Astrocyte (in vitro differentiated cells and primary cell): Measurements from ENCODE around the gene GRIA1.

Experiments used
- EZH2 ChIP-seq: IDR thresholded peaks from 2 replicates; pipeline ENCODE4 v1.6.1; 2012; ENCODE audit warnings: mild to moderate bottlenecking, low read length, inconsistent platforms; ENCODE audit not compliant: insufficient read depth
- TF ChIP-seq, protein P1 (sequence below): IDR thresholded peaks from 2 replicates; pipeline ENCODE4 v1.5.1; 2011; ENCODE audit warnings: low read depth, mild to moderate bottlenecking, inconsistent platforms, low read length, moderate library complexity; ENCODE audit not compliant: insufficient read depth

DNA sequence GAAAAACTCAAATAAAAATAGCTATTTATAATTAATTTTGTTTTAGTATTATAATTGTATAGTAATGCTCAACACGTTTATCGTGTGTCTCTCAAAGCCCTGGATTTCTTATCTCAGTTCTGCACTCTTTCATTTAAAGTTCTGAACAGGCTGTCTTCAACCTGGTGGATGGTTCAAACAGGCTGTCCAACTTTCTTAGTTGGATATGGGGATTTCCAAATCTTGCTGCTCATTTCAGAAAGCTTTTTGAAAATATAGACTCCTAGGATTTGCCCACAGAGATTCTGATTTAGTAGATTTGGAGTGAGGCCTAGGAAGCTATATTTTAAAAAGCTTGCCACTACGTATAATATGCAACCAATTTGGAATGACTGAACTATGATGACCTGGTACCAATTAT lies 120.3 kb downstream of the GRIA1 start:
- TF ChIP-seq, protein P1, sequence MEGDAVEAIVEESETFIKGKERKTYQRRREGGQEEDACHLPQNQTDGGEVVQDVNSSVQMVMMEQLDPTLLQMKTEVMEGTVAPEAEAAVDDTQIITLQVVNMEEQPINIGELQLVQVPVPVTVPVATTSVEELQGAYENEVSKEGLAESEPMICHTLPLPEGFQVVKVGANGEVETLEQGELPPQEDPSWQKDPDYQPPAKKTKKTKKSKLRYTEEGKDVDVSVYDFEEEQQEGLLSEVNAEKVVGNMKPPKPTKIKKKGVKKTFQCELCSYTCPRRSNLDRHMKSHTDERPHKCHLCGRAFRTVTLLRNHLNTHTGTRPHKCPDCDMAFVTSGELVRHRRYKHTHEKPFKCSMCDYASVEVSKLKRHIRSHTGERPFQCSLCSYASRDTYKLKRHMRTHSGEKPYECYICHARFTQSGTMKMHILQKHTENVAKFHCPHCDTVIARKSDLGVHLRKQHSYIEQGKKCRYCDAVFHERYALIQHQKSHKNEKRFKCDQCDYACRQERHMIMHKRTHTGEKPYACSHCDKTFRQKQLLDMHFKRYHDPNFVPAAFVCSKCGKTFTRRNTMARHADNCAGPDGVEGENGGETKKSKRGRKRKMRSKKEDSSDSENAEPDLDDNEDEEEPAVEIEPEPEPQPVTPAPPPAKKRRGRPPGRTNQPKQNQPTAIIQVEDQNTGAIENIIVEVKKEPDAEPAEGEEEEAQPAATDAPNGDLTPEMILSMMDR: no peak
- TF ChIP-seq EZH2: no peak
